Activated naive CD4-positive, alpha-beta T cell treated with anti-CD3 and anti-CD28 coated beads for 36 hours (primary cell): ENCODE measurements around the gene COQ8A. TPM values are rescaled to one million over a fixed set of nuclear protein-coding genes. Genes with fewer than 3 reads are reported as not detected.

Experiments
- CTCF ChIA-PET: fragments of 350-600 bp; sonication (Branson Sonifier 250); formaldehyde crosslinking; loops from one replicate; lab custom pipeline; 2021; ENCODE audit warnings: antibody characterized with exemption; lab: Charles Lee
- DNase-seq: peaks from one replicate; pipeline ENCODE4 v3.0.0-alpha.2; 2020
- H3K27ac Mint-ChIP-seq: one replicate; pipeline ENCODE4 v1.8.0; 2021; ENCODE audit warnings: mild to moderate bottlenecking, mixed read lengths
- H3K27me3 Mint-ChIP-seq: one replicate; pipeline ENCODE4 v1.8.0; 2021; ENCODE audit warnings: low read depth, mixed read lengths
- H3K36me3 Mint-ChIP-seq: one replicate; pipeline ENCODE4 v1.8.0; 2021; ENCODE audit warnings: low read depth, mixed read lengths
- H3K4me1 Mint-ChIP-seq: one replicate; pipeline ENCODE4 v1.8.0; 2021; ENCODE audit warnings: low read depth, mixed read lengths
- H3K4me3 Mint-ChIP-seq: one replicate; pipeline ENCODE4 v1.8.0; 2021; ENCODE audit warnings: mild to moderate bottlenecking, moderate library complexity, mixed read lengths
- H3K9me3 Mint-ChIP-seq: one replicate; pipeline ENCODE4 v1.8.0; 2021; ENCODE audit warnings: mixed read lengths
- intact Hi-C: fragments of 100-400 bp; cut with micrococcal nuclease; formaldehyde crosslinking; loops from one replicate; pipeline ENCODE4 v1.15.1; 2023
- total RNA-seq, 2 experiments: library from RNA; stranded (reverse); gene quantifications; one replicate each; pipeline ENCODE4 v1.2.3, GENCODE V29; 2021

Gene COQ8A
- total RNA-seq, 2 experiments from 2014 or later: 24.8 to 26.5 TPM

- H3K4me3 Mint-ChIP-seq: no peak overlapping the region
- H3K9me3 Mint-ChIP-seq: no peaks in the 10 kb centered on the region
- H3K27me3 Mint-ChIP-seq: no peaks in the 10 kb centered on the region
- intact Hi-C loops: no loop called here
- peaks cover 6% of the 10 kb centered on the region for H3K36me3 Mint-ChIP-seq
- H3K4me1 Mint-ChIP-seq: peaks cover 15% of the 10 kb centered on the region
- DNase-seq: no peak
- no peak overlapping the region for H3K27ac Mint-ChIP-seq
- CTCF ChIA-PET: no interaction called here
Observed at GRCh38 chr1:226985239-226985838, 45.2 kb downstream of the COQ8A start.

GRCh38 chr1:226985839-226986463 is 45.9 kb downstream of the COQ8A start:
- CTCF ChIA-PET: no interaction called here
- Mint-ChIP-seq H3K27ac (no peak overlapping the region), H3K9me3 (no peaks in the 10 kb centered on the region), H3K27me3 (no peaks in the 10 kb centered on the region), H3K4me3 (no peak overlapping the region), H3K4me1 (peaks cover 19% of the 10 kb centered on the region), H3K36me3 (peaks cover 6% of the 10 kb centered on the region)
- no peak for DNase-seq
- intact Hi-C loops: no loop called here

GRCh38 chr1:226986496-226987178 is 46.5 kb downstream of the COQ8A start:
- CTCF ChIA-PET: no interaction called here
- no peaks in the 10 kb centered on the region for H3K9me3 Mint-ChIP-seq
- no peaks in the 10 kb centered on the region for H3K27me3 Mint-ChIP-seq
- DNase-seq: no peak
- intact Hi-C loops: no loop called here
- H3K4me1 Mint-ChIP-seq: peaks cover 19% of the 10 kb centered on the region
- H3K36me3 Mint-ChIP-seq: peaks cover 6% of the 10 kb centered on the region
- H3K27ac Mint-ChIP-seq: no peak overlapping the region
- no peak overlapping the region for H3K4me3 Mint-ChIP-seq

GRCh38 chr1:226987179-226987536 is 47.1 kb downstream of the COQ8A start:
- no peak for DNase-seq
- H3K4me3 Mint-ChIP-seq: no peak overlapping the region
- H3K27me3 Mint-ChIP-seq: no peaks in the 10 kb centered on the region
- H3K4me1 Mint-ChIP-seq: peaks cover 19% of the 10 kb centered on the region
- intact Hi-C loops: no loop called here
- H3K36me3 Mint-ChIP-seq: peaks cover 6% of the 10 kb centered on the region
- no peaks in the 10 kb centered on the region for H3K9me3 Mint-ChIP-seq
- CTCF ChIA-PET: no interaction called here
- no peak overlapping the region for H3K27ac Mint-ChIP-seq

- no peak for DNase-seq
- Mint-ChIP-seq H3K4me1 (peaks cover 19% of the 10 kb centered on the region), H3K27ac (no peak overlapping the region), H3K27me3 (no peaks in the 10 kb centered on the region), H3K4me3 (no peak overlapping the region), H3K9me3 (no peaks in the 10 kb centered on the region), H3K36me3 (peaks cover 6% of the 10 kb centered on the region)
- CTCF ChIA-PET: no interaction called here
- intact Hi-C loops: no loop called here
Observed at GRCh38 chr1:226987623-226988333, 47.7 kb downstream of the COQ8A start.

GRCh38 chr1:226988334-226988666 is 48.2 kb downstream of the COQ8A start:
- Mint-ChIP-seq H3K4me1 (peaks cover 19% of the 10 kb centered on the region), H3K4me3 (no peak overlapping the region), H3K9me3 (no peaks in the 10 kb centered on the region), H3K27ac (no peak overlapping the region), H3K27me3 (no peaks in the 10 kb centered on the region), H3K36me3 (peaks cover 6% of the 10 kb centered on the region)
- CTCF ChIA-PET: no interaction called here
- DNase-seq: no peak
- intact Hi-C loops: no loop called here

- Mint-ChIP-seq H3K4me3 (no peak overlapping the region), H3K4me1 (peaks cover 19% of the 10 kb centered on the region), H3K9me3 (no peaks in the 10 kb centered on the region), H3K36me3 (peaks cover 4% of the 10 kb centered on the region), H3K27me3 (no peaks in the 10 kb centered on the region), H3K27ac (peak overlapping the region; percentile 57)
- CTCF ChIA-PET: interaction anchor here (1.0 kb wide), 1 partner anchor 48 kb away, joined by 3 read pairs; no protein-coding TSS in a partner anchor
- intact Hi-C loops: no loop called here
- no peak for DNase-seq
Observed at GRCh38 chr1:226989085-226989920, 49.2 kb downstream of the COQ8A start.

- H3K4me1 Mint-ChIP-seq: peaks cover 19% of the 10 kb centered on the region
- DNase-seq: peak; percentile 86
Observed at GRCh38 chr1:226990133-226990716, 50.1 kb downstream of the COQ8A start.

GRCh38 chr1:226991920-226992319 is 51.8 kb downstream of the COQ8A start:
- CTCF ChIA-PET: no interaction called here
- H3K27me3 Mint-ChIP-seq: no peaks in the 10 kb centered on the region
- H3K9me3 Mint-ChIP-seq: no peaks in the 10 kb centered on the region
- intact Hi-C loops: loop anchor here (5.0 kb wide), 2 partner anchors 50 to 80 kb away; partner anchors contain the start of gene COQ8A
- no peak overlapping the region for H3K4me3 Mint-ChIP-seq
- H3K36me3 Mint-ChIP-seq: no peaks in the 10 kb centered on the region
- no peak overlapping the region for H3K27ac Mint-ChIP-seq
- DNase-seq: no peak
- peaks cover 22% of the 10 kb centered on the region for H3K4me1 Mint-ChIP-seq

More at GRCh38 chr1:226990133-226990716, 50.1 kb downstream of the COQ8A start:
- intact Hi-C loops: loop anchor here (5.0 kb wide), 2 partner anchors 48 to 82 kb away; partner anchors contain the start of gene COQ8A
- CTCF ChIA-PET: no interaction called here
- peak overlapping the region; percentile 57 for H3K27ac Mint-ChIP-seq
- H3K36me3 Mint-ChIP-seq: peaks cover 2% of the 10 kb centered on the region
- no peak overlapping the region for H3K4me3 Mint-ChIP-seq
- H3K9me3 Mint-ChIP-seq: no peaks in the 10 kb centered on the region
- H3K27me3 Mint-ChIP-seq: no peaks in the 10 kb centered on the region

- Mint-ChIP-seq H3K36me3 (no peaks in the 10 kb centered on the region), H3K9me3 (no peaks in the 10 kb centered on the region), H3K4me3 (no peak overlapping the region), H3K27me3 (no peaks in the 10 kb centered on the region), H3K4me1 (peaks cover 19% of the 10 kb centered on the region), H3K27ac (no peak overlapping the region)
- DNase-seq: no peak
- CTCF ChIA-PET: interaction anchor here (1.3 kb wide), 1 partner anchor 81 kb away, joined by 3 read pairs; no protein-coding TSS in a partner anchor
- intact Hi-C loops: loop anchor here (5.0 kb wide), 2 partner anchors 52 to 78 kb away; partner anchors contain the start of gene COQ8A
Observed at GRCh38 chr1:226993814-226994585, 53.9 kb downstream of the COQ8A start.
